A673 (cell line): ENCODE results near the gene TFF1. TPM values are rescaled to one million over a fixed set of nuclear protein-coding genes. Genes with fewer than 3 reads are reported as not detected.

ENCODE experiments used
- BruUV-seq: library from RNA; stranded (reverse); fragments of 400-500 nt; replicated peaks from 2 replicates; lab custom pipeline; 2021; lab: Mats Ljungman, UMichigan
- CTCF ChIA-PET: fragments of 300-600 bp; sonication (Branson Sonifier 250); formaldehyde crosslinking; loops from one replicate; lab custom pipeline; 2022; ENCODE audit warnings: antibody characterized with exemption; lab: Charles Lee
- POLR2A ChIA-PET: fragments of 300-600 bp; sonication (Branson Sonifier 250); formaldehyde crosslinking; loops from one replicate; lab custom pipeline; 2022; ENCODE audit warnings: antibody characterized with exemption; ENCODE audit not compliant: low non-redundant PET; lab: Charles Lee
- DNase-seq: peaks from one replicate; pipeline ENCODE4 v3.0.0-alpha.2; 2015; ENCODE audit warnings: low spot score
- H3K27ac ChIP-seq: fragments of 200-600 bp; sonication (generic); 2 replicates; pipeline ENCODE4 v1.5.1; 2016; ENCODE audit warnings: mixed run types, low read depth, mild to moderate bottlenecking, mixed read lengths, antibody characterized with exemption, low read length; ENCODE audit not compliant: poor library complexity, severe bottlenecking
- H3K27me3 ChIP-seq: fragments of 200-600 bp; sonication (generic); replicated peaks from 2 replicates; pipeline ENCODE4 v1.6.1; 2017; ENCODE audit warnings: mixed run types, low read depth, mild to moderate bottlenecking, mixed read lengths, antibody characterized with exemption, low read length; ENCODE audit not compliant: insufficient read depth, poor library complexity
- H3K36me3 ChIP-seq: fragments of 200-600 bp; sonication (generic); 2 replicates; pipeline ENCODE4 v1.6.1; 2016; ENCODE audit warnings: mixed run types, mild to moderate bottlenecking, mixed read lengths, antibody characterized with exemption, low read length; ENCODE audit not compliant: insufficient read depth, poor library complexity, severe bottlenecking
- H3K4me1 ChIP-seq: fragments of 200-600 bp; sonication (generic); 2 replicates; pipeline ENCODE4 v1.6.1; 2017; ENCODE audit warnings: mixed run types, mild to moderate bottlenecking, mixed read lengths, antibody characterized with exemption, low read length; ENCODE audit not compliant: insufficient read depth, poor library complexity, severe bottlenecking
- H3K4me3 ChIP-seq: fragments of 200-600 bp; sonication (generic); 2 replicates; pipeline ENCODE4 v1.5.1; 2016; ENCODE audit warnings: low read depth, mixed run types, mild to moderate bottlenecking, mixed read lengths, low read length; ENCODE audit not compliant: poor library complexity, severe bottlenecking
- H3K9me3 ChIP-seq: fragments of 200-600 bp; sonication (generic); 2 replicates; pipeline ENCODE4 v1.6.1; 2016; ENCODE audit warnings: mixed run types, low read depth, mild to moderate bottlenecking, mixed read lengths, antibody characterized with exemption, low read length; ENCODE audit not compliant: poor library complexity, severe bottlenecking
- CTCF ChIP-seq: fragments of 300-800, 200-600 bp; sonication (generic); conservative IDR thresholded peaks from 2 replicates; pipeline ENCODE4 v1.5.1; 2017; ENCODE audit warnings: low read depth, mild to moderate bottlenecking, antibody characterized with exemption, low read length, moderate library complexity, mixed read lengths
- EZH2 ChIP-seq: fragments of 200-600 bp; sonication (generic); IDR thresholded peaks from 2 replicates; pipeline ENCODE4 v1.6.1; 2017; ENCODE audit warnings: borderline replicate concordance, low read depth, mild to moderate bottlenecking, mixed read lengths, antibody characterized with exemption, low read length; ENCODE audit not compliant: poor library complexity, severe bottlenecking
- intact Hi-C: fragments of 100-400 bp; cut with micrococcal nuclease; formaldehyde crosslinking; loops from one replicate; pipeline ENCODE4 v1.10.0; 2022; ENCODE audit not compliant: unreplicated experiment
- total RNA-seq: library from RNA; stranded (reverse); gene quantifications from 2 replicates; pipeline ENCODE4 v1.2.3, GENCODE V29; 2021

TFF1 gene
- total RNA-seq, 1 experiment from 2014 or later = not detected

- POLR2A ChIA-PET = no interaction called here
- no peak for DNase-seq
- CTCF ChIA-PET = no interaction called here
These were observed 4.1 kb downstream of the TFF1 start for GRCh38 chr21:42362198-42362597.

GRCh38 chr21:42361286-42361685, 5.0 kb downstream of the TFF1 start:
- Histone ChIP-seq H3K27me3 (peaks cover 6% of the 10 kb centered on the region), H3K36me3 (no peaks in the 10 kb centered on the region), H3K4me1 (no peaks in the 10 kb centered on the region), H3K9me3 (peaks cover 5% of the 10 kb centered on the region), H3K4me3 (no peak overlapping the region), H3K27ac (no peak overlapping the region)
- intact Hi-C loops = no loop called here
- no peak for TF ChIP-seq CTCF
- no peak for TF ChIP-seq EZH2
- BruUV-seq = no TSS peak
- CTCF ChIA-PET = no interaction called here
- no peak for DNase-seq
- POLR2A ChIA-PET = no interaction called here

More at GRCh38 chr21:42362198-42362597, 4.1 kb downstream of the TFF1 start:
- Histone ChIP-seq H3K27ac (no peak overlapping the region), H3K9me3 (peaks cover 5% of the 10 kb centered on the region), H3K4me3 (no peak overlapping the region), H3K4me1 (no peaks in the 10 kb centered on the region), H3K27me3 (peaks cover under 1% of the 10 kb centered on the region), H3K36me3 (no peaks in the 10 kb centered on the region)
- no TSS peak for BruUV-seq
- TF ChIP-seq EZH2 = no peak
- no peak for TF ChIP-seq CTCF
- intact Hi-C loops = no loop called here

GRCh38 chr21:42360317-42360716, 6.0 kb downstream of the TFF1 start:
- no TSS peak for BruUV-seq
- CTCF ChIA-PET = no interaction called here
- no peak overlapping the region for H3K27ac ChIP-seq
- peaks cover 5% of the 10 kb centered on the region for H3K9me3 ChIP-seq
- intact Hi-C loops = no loop called here
- TF ChIP-seq EZH2 (no peak), CTCF (peak; percentile 36)
- DNase-seq = peak; percentile 30
- H3K36me3 ChIP-seq = no peaks in the 10 kb centered on the region
- POLR2A ChIA-PET = no interaction called here
- H3K4me3 ChIP-seq = no peak overlapping the region
- H3K27me3 ChIP-seq = peaks cover 6% of the 10 kb centered on the region
- H3K4me1 ChIP-seq = no peaks in the 10 kb centered on the region
